Stimulated activated CD4-positive, alpha-beta T cell treated with anti-CD3 and anti-CD28 coated beads, Interleukin-12 subunit alpha, Interleukin-12 subunit beta, amount 100 ng/mL, for 24 hours (primary cell): ENCODE results near the gene SH3BP4.

Experiments used
- DNase-seq, 2 experiments: peaks; one replicate each; pipeline ENCODE4 v3.0.0-alpha.2; 2020; ENCODE audit warnings: low read depth in 2 of 2

The SH3BP4 gene

DNA sequence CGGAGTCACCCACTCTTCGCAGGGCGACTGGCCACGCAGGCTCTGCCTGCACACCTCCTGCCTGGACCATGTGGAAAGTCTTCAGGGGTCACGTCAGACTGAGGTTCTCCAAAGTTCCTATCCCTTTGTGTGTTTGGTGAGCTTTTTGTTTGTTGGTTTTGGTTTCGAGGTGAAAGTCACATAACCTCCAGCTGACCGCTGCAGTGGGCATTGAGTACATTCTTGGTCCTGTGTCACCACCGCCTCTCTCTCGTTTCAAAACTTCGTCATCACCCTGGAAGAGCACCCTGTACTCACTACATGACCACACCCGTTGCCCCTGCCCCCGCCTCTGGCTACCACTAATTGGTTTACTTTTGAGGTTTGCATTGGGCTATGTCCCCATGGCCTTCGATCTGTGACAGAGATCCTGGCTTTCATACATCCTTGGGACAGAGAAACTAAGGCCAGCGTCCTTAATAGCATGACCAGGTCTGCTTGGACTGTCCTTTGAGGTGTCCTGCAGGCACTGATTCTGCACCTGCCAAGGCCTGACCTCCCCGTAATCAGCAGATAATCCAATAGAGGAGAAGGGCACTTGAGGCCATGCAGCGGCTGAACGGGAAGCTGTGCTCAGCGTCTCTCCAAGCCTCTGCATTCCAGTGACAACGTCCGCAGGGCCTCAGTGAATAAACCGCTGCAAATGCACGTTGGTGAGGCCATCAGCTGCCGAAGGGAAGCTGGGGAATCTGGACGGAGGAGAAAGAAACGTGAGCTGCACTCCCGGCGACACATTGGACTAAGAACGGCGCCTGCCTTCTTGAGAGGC, 46.8 kb downstream of the SH3BP4 start:
- DNase-seq = no peak

DNA sequence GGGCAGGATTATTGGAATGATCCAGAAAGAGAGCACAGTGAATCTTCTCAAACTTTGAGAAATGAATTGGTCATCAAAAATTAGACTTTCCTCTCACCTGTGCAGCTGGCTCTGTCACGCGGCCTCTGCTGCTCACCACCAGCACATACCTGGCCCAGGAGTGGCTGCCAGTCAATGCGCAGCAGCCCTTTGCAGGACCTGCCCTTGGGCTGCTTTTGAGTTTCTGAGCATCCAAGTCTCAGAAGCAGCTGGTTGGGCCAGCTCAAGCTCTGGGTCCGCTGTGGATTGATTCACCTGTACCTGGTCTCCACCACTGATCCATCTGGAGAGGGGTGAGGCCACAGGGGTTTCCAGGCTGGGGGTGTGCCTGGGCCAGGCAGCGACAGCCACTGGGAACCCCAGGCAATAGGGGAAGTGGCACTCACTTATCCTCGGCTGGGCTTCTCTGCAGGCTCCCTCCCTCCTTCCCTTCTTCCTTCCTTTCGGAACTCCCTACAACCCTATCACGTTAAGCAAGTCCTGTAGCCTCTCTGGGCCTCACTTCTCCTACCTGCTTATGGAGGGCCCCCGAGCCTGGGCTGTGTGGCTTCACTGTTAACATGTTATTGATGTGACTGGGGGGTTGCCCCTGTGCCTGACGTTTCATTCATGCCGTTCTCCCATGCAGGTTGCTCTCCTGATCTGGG, 48.1 kb downstream of the SH3BP4 start:
- DNase-seq = no peak

DNA sequence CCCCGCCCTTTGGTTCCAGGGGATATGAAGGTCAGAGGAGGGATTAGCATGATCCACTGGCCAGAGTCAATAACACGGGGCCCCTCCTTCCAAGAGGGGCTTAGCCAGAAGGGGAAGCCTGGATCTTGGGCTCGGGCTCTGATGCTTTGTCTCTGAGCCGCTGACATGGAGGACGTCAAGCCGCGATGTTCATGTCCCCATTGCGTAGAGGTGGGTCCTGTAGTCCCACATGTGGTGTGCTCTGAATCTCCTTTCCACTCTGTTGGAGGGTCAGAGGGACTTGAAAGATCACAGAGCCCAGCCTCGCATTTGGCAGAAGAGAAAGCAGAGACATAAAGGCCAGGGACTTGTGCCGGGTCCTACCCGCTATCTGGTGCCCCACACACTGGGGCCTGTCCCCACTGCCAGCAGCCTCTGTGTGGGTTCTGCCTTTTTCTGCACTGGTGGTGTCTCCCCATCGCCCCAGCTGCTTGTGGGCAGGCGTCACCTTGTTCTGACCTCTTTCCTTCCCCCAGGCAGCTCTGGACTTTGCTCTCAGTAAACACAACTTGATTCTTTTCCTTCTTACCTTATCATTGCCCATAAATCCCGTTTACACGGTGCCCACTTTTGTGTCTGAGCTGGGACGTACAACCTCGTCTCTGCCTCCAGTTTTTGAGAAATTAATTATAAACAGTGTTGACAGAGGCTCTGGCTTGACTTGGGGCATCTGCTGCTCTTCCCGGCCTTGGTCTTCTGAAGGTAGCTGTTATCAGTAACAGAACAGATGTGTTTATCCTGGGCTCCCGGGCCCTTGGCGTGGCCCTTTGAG, 48.8 kb downstream of the SH3BP4 start:
- DNase-seq = no peak

DNA sequence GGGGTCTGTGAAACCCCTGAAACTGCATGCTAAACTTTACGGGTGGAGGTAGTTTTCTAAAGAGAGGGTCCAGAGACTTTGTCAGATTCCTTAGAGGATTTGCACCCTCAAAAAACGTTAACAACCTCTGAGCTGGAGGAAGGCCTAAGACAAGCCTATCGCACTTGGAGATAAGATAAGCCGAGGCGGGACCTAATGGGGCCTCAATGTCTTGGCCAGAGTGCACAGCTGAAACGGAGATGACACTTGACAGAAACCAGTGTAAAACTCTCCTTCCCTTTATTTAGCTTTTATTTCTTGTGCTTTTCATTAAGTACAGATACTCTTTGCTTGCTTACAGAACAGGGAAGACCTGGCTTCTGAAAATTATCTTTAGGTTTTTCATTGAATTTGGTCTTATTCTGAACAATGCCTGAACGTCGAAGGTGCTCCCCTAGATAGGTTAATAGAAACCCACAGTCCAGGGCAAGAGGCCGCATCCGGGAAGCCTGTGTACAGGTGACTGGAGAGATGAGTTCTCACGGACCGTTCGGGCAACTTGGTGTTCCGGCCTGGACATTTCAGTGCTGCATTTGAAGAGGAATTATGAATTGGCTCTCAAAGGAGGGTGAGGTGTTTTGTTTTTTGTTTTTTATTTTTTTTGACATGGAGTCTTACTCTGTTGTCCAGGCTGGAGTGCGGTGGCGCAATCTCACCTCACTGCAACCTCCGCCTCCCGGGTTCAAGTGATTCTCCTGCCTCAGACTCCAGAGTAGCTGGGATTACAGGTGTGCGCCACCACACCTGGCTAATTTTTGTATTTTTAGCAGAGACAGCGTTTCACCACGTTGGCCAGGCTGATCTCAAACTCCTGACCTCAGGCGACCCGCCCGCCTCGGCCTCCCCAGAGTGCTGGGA, 49.7 kb downstream of the SH3BP4 start:
- DNase-seq = no peak

DNA sequence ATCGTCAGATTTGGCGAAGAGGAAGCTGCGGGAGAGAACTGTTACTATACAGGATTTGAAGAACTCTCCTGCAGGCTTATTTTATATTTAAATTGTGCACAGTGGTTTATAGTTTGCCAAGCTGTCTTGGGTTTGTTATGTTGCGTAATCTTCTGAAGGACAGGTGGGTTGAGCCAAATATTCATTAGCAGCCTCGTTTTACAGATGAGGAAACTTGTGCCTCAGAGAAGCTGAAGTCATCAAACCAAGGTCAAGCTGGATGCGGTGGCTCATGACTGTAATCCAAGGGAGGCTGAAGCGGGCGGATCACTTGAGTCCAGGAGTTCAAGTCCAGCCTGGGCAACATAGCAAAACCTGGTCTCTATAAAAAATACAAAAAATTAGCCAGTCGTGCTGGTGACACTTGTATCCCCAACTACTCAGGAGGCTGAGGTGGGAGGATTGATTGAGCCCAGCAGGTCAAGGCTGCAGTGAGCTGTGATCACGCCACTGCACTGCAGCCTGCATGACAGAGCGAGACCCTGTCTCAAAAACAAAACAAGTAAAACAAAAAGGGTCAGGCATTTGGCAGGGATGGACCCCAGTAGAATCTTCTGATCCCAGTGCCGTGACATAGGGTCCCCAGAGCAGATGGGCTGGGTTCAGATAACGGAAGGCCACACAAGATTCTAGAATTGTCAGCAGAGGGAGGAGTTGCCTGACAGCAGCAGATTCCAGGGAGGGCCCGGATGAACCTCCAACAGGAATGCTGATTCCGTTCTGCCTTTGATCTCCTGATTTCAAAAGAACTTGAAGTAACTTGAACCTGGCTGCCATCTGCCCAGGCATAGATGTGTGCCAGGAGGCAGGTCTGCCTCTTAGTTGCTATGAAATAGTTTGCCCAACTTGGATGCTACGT, 50.6 kb downstream of the SH3BP4 start:
- no peak for DNase-seq

DNA sequence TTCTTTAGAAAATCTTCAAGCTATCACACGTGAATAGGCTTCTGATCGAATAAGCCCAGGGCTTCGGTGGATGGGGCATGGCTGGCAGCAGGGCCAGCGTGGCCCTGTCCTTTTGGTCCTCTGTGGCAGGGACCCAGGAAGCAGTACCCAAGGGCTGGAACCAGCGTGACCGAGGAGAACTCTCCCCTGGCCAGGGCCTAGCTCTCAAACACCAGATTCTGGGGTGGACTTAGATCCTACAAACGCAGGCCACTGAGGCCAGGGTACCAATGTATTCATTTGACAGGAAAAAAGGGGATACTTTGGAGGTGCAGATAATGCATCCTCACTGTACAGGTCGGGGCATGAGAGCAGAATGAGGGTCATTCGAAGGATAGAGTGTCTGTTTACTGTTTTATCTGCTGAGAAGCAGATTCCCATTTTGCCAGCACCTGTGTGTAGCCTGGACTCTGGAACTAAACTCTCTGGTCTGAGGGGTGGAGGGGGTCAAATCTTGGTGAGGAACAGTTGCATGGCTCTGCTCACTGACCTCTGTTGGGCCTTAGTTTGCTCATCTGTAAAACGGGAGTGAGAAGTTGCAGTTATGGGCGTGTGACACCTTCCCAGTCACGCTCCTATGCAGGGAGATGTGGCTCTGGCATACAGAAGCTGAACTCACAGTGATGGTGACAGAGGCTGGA, 51.4 kb downstream of the SH3BP4 start:
- no peak for DNase-seq

DNA sequence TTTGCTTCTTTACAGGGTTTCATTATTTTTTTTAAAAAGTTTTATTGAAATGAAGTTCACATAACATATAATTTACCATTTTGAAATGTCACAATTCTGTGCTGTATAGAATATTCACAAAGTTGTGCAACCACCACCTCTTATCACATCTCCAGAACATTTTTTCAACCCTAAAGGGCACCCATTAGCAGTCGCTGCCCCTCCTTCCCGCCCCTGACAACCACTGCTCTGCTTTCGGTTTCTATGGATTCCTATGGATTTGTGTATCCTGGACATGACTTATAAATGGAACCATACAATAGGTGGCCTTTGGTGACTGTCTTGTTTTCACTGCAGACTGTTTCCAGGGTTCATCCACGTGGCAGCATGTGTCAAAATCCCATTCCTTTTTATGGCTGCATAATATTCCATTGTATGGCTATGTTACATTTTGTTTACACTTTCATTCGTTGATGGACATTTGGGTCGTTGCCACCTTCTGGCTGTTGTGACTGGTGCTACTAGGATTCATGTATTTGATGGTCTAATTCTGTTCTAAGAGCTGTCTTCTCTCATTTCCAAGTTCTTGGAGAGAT, 52.6 kb downstream of the SH3BP4 start:
- DNase-seq = no peak

DNA sequence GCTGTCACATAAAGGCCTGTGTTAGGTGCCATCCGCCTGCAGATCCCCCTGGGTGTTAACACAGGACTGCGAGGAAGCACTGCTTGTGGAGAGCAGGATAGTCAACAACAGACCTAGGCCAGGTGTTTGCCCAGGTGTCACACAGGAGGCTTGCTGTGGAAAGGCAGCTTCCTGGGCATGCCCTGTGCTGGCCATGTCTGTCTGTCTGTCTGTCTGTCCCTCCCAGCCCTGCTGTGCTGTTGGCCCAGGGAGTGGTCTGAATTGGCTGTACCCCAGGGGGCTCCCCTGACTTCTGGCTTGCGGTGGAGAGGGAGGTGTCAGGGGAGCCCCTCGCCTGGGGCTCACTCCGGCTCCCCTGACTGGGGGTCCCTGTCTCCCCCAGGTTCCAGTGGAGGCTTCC, 53.2 kb downstream of the SH3BP4 start:
- no peak for DNase-seq

DNA sequence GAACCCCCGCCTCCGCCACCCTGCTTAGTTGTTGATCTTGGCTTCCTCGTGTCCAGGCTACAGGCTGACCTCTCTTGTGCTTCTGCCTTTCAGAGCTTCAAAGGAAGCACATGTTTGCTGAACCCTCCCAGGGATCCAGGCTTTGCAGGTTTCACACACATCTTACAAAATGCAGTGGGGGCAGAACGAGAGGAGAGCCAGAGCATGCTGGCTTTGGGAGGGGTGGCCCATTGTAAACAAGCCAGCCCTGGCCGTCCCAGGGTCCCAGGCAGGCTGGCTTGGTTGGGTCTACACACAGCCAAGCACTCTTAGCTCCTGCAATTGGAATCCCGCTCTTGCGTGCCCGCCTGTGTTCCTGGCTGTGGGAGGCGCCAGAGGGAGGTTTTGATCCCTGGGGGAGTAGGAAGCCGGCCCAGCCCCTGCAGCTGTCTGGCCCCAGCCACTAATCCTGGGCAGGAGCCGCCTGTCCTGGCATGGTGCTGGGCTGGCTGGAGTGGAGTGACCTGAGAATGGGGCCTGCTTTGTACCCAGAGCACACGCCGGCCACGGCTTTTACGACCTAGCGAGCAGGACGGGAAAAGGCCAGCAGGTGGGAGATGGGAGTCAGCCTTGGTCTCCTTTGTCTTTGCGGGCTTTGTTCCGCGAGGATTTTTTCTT, 53.9 kb downstream of the SH3BP4 start:
- no peak for DNase-seq

DNA sequence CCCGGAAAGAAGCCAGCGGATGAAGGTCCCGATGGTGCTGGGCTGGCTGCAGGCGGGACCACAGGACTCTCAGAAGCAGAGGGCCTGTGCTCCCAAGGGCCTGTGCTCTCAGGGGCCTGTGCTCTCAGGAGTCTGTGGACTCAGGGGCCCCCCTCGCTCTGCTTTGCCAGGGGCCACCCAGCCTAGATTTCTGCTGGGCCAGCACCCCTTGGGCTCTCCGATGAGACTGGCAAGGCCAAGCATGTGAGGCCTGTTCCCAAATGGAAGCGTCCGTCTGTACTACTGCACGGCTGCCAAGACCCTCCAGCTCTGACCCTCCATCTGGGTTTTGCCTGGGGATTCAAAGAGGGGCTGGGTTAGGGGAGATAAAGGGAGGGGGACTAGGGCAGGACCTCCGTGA, 54.6 kb downstream of the SH3BP4 start:
- DNase-seq = no peak

DNA sequence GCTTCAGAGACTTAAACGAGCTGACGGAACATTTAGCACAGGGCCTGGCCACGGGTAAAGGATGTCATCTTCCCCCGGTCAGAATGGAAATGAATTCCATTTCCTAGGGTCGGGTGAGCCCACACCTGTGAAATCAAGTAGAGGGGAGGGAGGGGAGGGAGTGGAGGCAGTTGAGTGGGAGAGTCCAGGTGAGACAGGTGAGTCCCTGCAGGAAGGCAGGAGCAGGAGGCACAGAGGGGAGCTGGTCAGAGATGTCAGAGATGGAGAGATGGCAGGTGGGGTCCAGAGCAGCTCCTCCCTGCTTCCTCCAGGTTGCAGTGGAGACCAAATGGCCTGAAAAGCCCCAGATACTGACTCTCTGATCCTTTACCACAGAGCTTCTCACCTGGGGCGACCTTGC, 55.2 kb downstream of the SH3BP4 start:
- no peak for DNase-seq

DNA sequence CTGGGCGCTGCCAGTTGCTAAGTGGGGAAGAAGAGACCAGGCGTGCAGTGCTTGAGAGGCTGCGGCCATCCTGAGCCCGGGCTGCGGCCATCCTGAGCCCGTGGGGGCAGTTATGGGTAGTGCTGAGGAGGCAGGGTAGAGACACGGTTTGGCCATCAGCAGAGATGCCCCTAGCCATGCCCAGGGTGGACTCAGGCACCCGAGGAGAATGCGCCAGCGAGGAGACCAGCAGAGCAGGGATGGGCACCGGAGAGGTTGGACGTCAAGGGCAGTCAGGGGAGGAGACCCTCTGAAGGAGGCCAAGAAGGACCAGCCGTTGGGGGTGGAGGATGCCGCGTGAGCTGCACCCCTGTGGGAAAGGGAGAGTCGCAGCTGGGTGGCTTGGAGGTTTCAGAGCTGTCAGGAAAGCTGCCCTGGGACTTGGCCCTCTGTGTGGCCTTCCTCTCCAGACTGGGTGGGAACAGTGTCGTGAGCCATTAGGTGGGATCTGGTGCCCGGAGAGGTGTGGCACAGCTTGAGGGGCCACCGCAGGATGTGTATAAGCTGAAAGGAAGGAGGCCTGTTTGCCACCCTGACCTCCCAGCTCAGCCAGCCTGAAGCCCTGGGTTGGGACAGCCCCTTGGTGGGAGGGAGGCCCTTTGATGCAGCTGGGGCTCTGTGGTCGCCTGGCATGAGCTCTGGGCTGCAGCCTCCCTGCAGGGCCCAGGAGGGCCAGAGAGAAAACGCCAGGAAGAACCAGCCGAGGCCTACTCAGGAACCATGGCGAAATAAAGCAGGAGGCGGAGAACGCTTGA, 56.0 kb downstream of the SH3BP4 start:
- DNase-seq = no peak

DNA sequence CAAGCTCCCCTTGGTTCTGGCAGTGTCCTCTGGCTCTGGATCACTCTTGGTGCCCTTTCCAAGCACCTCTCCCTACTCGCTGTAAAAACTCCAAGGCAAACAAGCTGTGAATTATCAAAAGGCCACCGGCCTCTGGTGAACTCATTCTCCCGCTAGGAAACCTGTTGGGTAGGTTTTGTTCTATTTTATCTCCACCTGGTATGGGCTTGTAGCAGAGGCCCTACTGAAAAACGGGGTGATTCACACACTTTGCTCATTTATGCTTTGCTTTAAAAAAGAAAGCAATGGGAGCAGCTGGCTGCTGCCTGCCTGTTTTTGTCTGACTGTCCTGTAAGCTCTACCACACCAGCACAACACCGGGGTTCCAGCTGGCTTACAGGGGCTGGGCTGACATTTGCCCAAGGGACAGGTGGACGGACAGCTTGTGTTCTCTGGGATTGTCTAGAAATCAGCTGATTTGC, 56.8 kb downstream of the SH3BP4 start:
- no peak for DNase-seq

DNA sequence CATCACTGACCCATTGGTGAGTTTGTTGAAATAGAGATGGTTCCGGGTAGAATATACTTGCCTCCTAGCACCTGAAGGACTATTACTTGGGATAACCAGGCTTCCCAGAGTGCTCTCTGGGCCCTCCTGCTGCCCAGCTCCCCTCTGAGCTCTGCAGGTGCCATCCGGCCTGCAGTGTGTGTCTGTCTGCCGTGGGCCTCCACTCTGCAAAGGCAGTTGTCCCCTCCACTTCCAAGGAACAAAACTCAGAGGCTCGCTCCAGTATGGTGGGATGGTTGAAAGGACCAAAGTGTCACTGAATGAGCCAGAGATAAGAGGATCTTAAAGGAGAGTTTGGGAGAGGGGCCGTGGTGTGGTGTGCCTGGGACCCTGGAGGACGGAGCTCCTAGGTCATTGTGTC, 57.3 kb downstream of the SH3BP4 start:
- no peak for DNase-seq

DNA sequence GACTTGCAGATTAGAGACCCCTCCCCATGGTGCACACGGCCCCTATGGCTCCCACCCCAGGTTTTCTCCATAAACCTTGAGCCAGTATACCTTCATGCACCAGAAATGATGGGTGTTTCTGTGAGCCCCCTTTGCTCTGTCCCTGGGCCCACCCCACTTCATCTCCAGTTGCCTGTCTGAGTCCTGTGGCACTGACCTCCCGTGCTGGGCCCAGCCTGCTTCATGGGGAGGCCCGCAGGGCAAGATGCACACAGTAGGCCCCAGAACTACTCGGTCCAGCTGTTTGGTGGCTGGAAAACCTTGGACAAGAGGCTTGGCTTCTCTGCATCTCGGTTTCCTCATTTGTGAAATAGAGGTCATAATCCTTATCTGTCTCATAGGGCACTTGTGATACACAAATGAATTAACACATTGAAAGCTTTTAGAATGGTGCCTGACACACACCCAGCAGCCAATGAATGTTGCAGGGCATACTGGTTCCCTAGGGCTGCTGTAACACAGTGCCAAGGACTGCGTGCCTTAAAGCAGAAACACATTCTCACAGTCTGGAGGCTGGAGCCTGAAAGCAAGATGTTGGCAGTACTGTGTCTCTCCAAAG, 58.4 kb downstream of the SH3BP4 start:
- DNase-seq = no peak

DNA sequence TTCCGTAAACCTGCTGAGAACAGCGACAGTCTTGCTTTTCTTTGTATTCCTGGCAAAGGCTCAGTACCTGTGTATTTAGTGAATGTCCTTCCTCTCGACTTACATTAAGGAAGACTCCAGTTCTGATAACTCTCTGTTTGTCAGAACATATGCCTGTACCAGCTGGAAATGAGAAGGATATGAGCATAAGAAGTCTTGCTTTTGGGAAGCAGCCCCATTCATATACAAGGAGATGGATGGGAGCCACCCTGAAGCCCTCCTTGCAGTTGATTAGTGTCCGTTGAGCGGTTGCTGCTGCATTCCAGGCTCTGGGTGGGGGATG, 59.8 kb downstream of the SH3BP4 start:
- no peak for DNase-seq

DNA sequence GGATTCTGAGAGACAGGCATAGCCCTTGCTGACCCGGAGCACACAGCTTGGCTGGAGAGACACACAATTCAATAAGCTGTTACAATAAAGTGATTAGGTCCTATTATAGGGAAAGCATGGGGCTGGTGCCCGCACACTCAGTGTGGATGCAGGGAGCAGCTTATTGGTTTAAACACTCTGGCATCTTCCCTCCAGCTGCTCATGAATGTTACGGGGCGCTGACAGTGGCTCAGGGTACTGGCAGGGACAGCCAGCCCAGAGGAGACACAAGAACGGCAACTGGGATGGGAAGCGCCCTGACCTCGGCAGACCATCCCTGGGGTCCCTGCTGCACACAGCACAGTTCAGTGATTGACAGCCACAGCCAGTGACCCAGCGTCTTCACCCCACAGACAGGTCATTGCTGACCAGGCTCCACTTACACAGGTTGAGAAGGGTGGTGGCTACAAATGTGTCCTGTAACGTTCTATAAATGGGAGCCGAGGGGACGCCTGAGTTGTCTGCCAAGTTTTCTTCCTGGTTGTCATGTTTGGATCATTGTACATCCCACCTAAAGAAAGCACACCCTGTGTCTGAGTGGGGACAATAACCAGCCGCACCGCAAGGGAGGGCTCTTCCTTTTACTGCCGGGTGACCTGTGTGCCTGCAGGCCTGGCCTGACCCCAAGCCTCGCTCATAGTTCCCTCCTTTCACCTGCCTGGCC, 60.3 kb downstream of the SH3BP4 start:
- no peak for DNase-seq
